Lower lobe of right lung (tissue), 2 donors: ENCODE data around the gene CCR6. TPM values are rescaled to one million over a fixed set of nuclear protein-coding genes. Genes with fewer than 3 reads are reported as not detected.

Experiments used
- ATAC-seq, 2 donors: fragments of 200-7000 bp; cut with Tn5 transposase; one replicate each; pipeline ENCODE4 v1.9.1; 2020 to 2022; ENCODE audit warnings: mild to moderate bottlenecking in 2 of 2, moderate library complexity in 2 of 2
- DNase-seq: peaks from one replicate; pipeline ENCODE4 v3.0.0-alpha.2; 2020
- H3K27ac ChIP-seq: fragments of 200-600 bp; one replicate; pipeline ENCODE4 v1.8.0; 2022
- H3K27me3 ChIP-seq: fragments of 200-600 bp; one replicate; pipeline ENCODE4 v1.8.0; 2022; ENCODE audit warnings: low read depth
- H3K36me3 ChIP-seq: fragments of 200-600 bp; one replicate; pipeline ENCODE4 v1.8.0; 2022; ENCODE audit warnings: mild to moderate bottlenecking
- H3K4me1 ChIP-seq: fragments of 200-600 bp; one replicate; pipeline ENCODE4 v1.8.0; 2022
- H3K4me3 ChIP-seq: fragments of 200-600 bp; one replicate; pipeline ENCODE4 v1.8.0; 2022; ENCODE audit warnings: mild to moderate bottlenecking
- H3K9me3 ChIP-seq: fragments of 200-600 bp; one replicate; pipeline ENCODE4 v1.8.0; 2022
- CTCF ChIP-seq: fragments of 200-600 bp; IDR thresholded peaks from one replicate; pipeline ENCODE4 v1.8.0; 2022; ENCODE audit warnings: antibody characterized with exemption, mild to moderate bottlenecking
- intact Hi-C: fragments of 100-400 bp; cut with DNase I; formaldehyde crosslinking; loops from one replicate; pipeline ENCODE4 v1.11.0; 2022
- total RNA-seq: library from RNA; stranded (reverse); fragmentation: NEBNext Ultra II Directional; extraction: Animal tissue kit (Norgen Biotek cat#: 25700); gene quantifications from one replicate; pipeline ENCODE4 v1.2.1, GENCODE V29; 2021
- donor health status: DM: no; HTN: yes; CAD: no; lungs with severe emphysema.

The CCR6 gene
- total RNA-seq, 1 donor from 2014 or later = 0.83 TPM

GRCh38 chr6:167152862-167153261 lies 30.0 kb downstream of the CCR6 start:
- ATAC-seq = no peak

GRCh38 chr6:167153521-167153959 lies 30.6 kb downstream of the CCR6 start:
- intact Hi-C loops = no loop called here
- no peak for TF ChIP-seq CTCF
- Histone ChIP-seq H3K9me3 (no peaks in the 10 kb centered on the region), H3K27me3 (no peaks in the 10 kb centered on the region), H3K36me3 (no peaks in the 10 kb centered on the region), H3K4me3 (peak overlapping the region; percentile 27), H3K4me1 (no peaks in the 10 kb centered on the region), H3K27ac (no peak overlapping the region)
- ATAC-seq = no peak
- no peak for DNase-seq

More at GRCh38 chr6:167152862-167153261, 30.0 kb downstream of the CCR6 start:
- Histone ChIP-seq H3K9me3 (no peaks in the 10 kb centered on the region), H3K4me1 (no peaks in the 10 kb centered on the region), H3K27ac (no peak overlapping the region), H3K36me3 (no peaks in the 10 kb centered on the region), H3K4me3 (peak overlapping the region; percentile 27), H3K27me3 (peaks cover 4% of the 10 kb centered on the region)
- TF ChIP-seq CTCF = no peak
- no peak for DNase-seq
- intact Hi-C loops = no loop called here

GRCh38 chr6:167154291-167154690 lies 31.4 kb downstream of the CCR6 start:
- Histone ChIP-seq H3K9me3 (no peaks in the 10 kb centered on the region), H3K4me3 (no peak overlapping the region), H3K36me3 (no peaks in the 10 kb centered on the region), H3K4me1 (no peaks in the 10 kb centered on the region), H3K27me3 (no peaks in the 10 kb centered on the region), H3K27ac (no peak overlapping the region)
- ATAC-seq = no peak
- DNase-seq = no peak
- no peak for TF ChIP-seq CTCF
- intact Hi-C loops = no loop called here

- intact Hi-C loops = no loop called here
- Histone ChIP-seq H3K36me3 (no peaks in the 10 kb centered on the region), H3K9me3 (no peaks in the 10 kb centered on the region), H3K27ac (no peak overlapping the region), H3K4me1 (no peaks in the 10 kb centered on the region), H3K27me3 (no peaks in the 10 kb centered on the region), H3K4me3 (no peak overlapping the region)
- no peak for TF ChIP-seq CTCF
- DNase-seq (no peak), ATAC-seq (no peak)
Observed at GRCh38 chr6:167154895-167155294, 32.0 kb downstream of the CCR6 start.

GRCh38 chr6:167157414-167157813 lies 34.5 kb downstream of the CCR6 start:
- Histone ChIP-seq H3K4me3 (no peak overlapping the region), H3K27me3 (no peaks in the 10 kb centered on the region), H3K36me3 (no peaks in the 10 kb centered on the region)

More at GRCh38 chr6:167157414-167157813, 34.5 kb downstream of the CCR6 start:
- no peaks in the 10 kb centered on the region for H3K4me1 ChIP-seq
- DNase-seq = no peak
- no peak for ATAC-seq
- TF ChIP-seq CTCF = no peak
- H3K9me3 ChIP-seq = no peaks in the 10 kb centered on the region
- intact Hi-C loops = no loop called here
- H3K27ac ChIP-seq = no peak overlapping the region
